CD4-positive, CD25-positive, alpha-beta regulatory T cell (primary cell): ENCODE data around the gene ATXN2L. TPM values are rescaled to one million over a fixed set of nuclear protein-coding genes. Genes with fewer than 3 reads are reported as not detected.

Experiments
- ATAC-seq, 2 donors: fragments of 150-1000 bp; cut with Tn5 transposase; one replicate each; pipeline ENCODE4 v1.10.0; 2021; ENCODE audit warnings: low read depth in 2 of 2, moderate number of reproducible peaks in 2 of 2, moderate library complexity in 1 of 2
- DNase-seq, 3 donors: peaks; one replicate each; pipeline versions ENCODE4 v3.0.0 to v3.0.0-alpha.2; 2012 to 2022; ENCODE audit warnings: mixed read lengths in 1 of 3
- H3K27ac ChIP-seq: one replicate; pipeline ENCODE4 v1.7.0; 2013; ENCODE audit warnings: mild to moderate bottlenecking, low read length; ENCODE audit not compliant: insufficient read depth, poor library complexity, severe bottlenecking
- H3K27me3 ChIP-seq: one replicate; pipeline ENCODE4 v1.7.0; 2013; ENCODE audit warnings: low read length; ENCODE audit not compliant: control insufficient read depth, insufficient read depth
- H3K36me3 ChIP-seq: one replicate; pipeline ENCODE4 v1.7.0; 2013; ENCODE audit warnings: mild to moderate bottlenecking, low read length, moderate library complexity; ENCODE audit not compliant: control insufficient read depth, insufficient read depth
- H3K4me1 ChIP-seq: 2 replicates; pipeline ENCODE4 v1.7.0; 2013; ENCODE audit warnings: mild to moderate bottlenecking, low read length; ENCODE audit not compliant: insufficient read depth, control insufficient read depth, poor library complexity, severe bottlenecking
- H3K4me3 ChIP-seq: one replicate; pipeline ENCODE4 v1.7.0; 2013; ENCODE audit warnings: low read depth, mild to moderate bottlenecking, low read length, moderate library complexity
- H3K9me3 ChIP-seq, 2 experiments: 1 replicate in 1 of 2; 2 replicates in 1 of 2; pipeline ENCODE4 v1.7.0; 2013; ENCODE audit warnings: low read length in 2 of 2, mild to moderate bottlenecking in 1 of 2, moderate library complexity in 1 of 2; ENCODE audit not compliant: control insufficient read depth in 2 of 2
- H3K27ac Mint-ChIP-seq, 3 donors: one replicate each; pipeline ENCODE4 v1.8.0; 2020 to 2022; ENCODE audit warnings: mild to moderate bottlenecking in 3 of 3, mixed read lengths in 3 of 3, moderate library complexity in 2 of 3
- H3K27me3 Mint-ChIP-seq: one replicate; pipeline ENCODE4 v1.8.0; 2022; ENCODE audit warnings: mild to moderate bottlenecking, mixed read lengths
- H3K36me3 Mint-ChIP-seq: one replicate; pipeline ENCODE4 v1.8.0; 2020; ENCODE audit warnings: mixed read lengths
- H3K4me1 Mint-ChIP-seq, 4 donors: one replicate each; pipeline ENCODE4 v1.8.0; 2020 to 2022; ENCODE audit warnings: mixed read lengths in 4 of 4, mild to moderate bottlenecking in 1 of 4
- H3K4me3 Mint-ChIP-seq, 4 donors: one replicate each; pipeline ENCODE4 v1.8.0; 2020 to 2022; ENCODE audit warnings: mild to moderate bottlenecking in 4 of 4, mixed read lengths in 4 of 4, moderate library complexity in 3 of 4
- H3K9me3 Mint-ChIP-seq, 7 donors: one replicate each; pipeline ENCODE4 v1.8.0; 2020 to 2022; ENCODE audit warnings: mixed read lengths in 7 of 7, mild to moderate bottlenecking in 3 of 7, moderate library complexity in 2 of 7
- polyA plus RNA-seq, 4 donors: library from polyadenylated mRNA; unstranded; fragments of 300-500 nt; fragmentation: Illumina TruSeq; gene quantifications; one replicate each; pipeline ENCODE4 v1.2.3, GENCODE V29; 2021
- total RNA-seq: library from RNA; stranded (reverse); gene quantifications from one replicate; pipeline ENCODE4 v1.2.3, GENCODE V29; 2022

The ATXN2L gene
- total and polyA plus RNA-seq, 5 donors from 2014 or later: 11.0 to 342 (median 12.1) TPM

- H3K4me1 Mint-ChIP-seq: peaks cover 4 to 46% (median 34%) of the 10 kb centered on the region in 4 donors
- peak overlapping the region; percentile 79 to 94 (median 91) for H3K27ac Mint-ChIP-seq
- H3K27ac ChIP-seq: peak overlapping the region; percentile 98
- peaks cover 15% of the 10 kb centered on the region for H3K27me3 Mint-ChIP-seq
- ATAC-seq (no peak), DNase-seq (peak in 1 of 3 donors; percentile 9)
- peaks cover 17% of the 10 kb centered on the region for H3K36me3 ChIP-seq
- no peaks in the 10 kb centered on the region for H3K27me3 ChIP-seq
- H3K4me1 ChIP-seq: peaks cover 28% of the 10 kb centered on the region
- H3K9me3 ChIP-seq: no peaks in the 10 kb centered on the region
- peak overlapping the region; percentile 73 for H3K4me3 ChIP-seq
- H3K36me3 Mint-ChIP-seq: peaks cover 22% of the 10 kb centered on the region
- H3K4me3 Mint-ChIP-seq: peak overlapping the region; percentile 77 to 98 (median 89)
- H3K9me3 Mint-ChIP-seq: no peaks in the 10 kb centered on the region
Observed at GRCh38 chr16:28821874-28822519, 802 bp upstream of the ATXN2L start.

- H3K36me3 ChIP-seq: peaks cover 30% of the 10 kb centered on the region
- peaks cover 15% of the 10 kb centered on the region for H3K27me3 Mint-ChIP-seq
- H3K36me3 Mint-ChIP-seq: peaks cover 29% of the 10 kb centered on the region
- no peaks in the 10 kb centered on the region for H3K9me3 ChIP-seq
- peaks cover 28% of the 10 kb centered on the region for H3K4me1 ChIP-seq
- H3K27me3 ChIP-seq: no peaks in the 10 kb centered on the region
- no peak overlapping the region for H3K4me3 ChIP-seq
- peak overlapping the region; percentile 74 to 100 (median 99) for H3K27ac Mint-ChIP-seq
- DNase-seq (peak in 1 of 3 donors; percentile 67), ATAC-seq (peak; percentile 2 to 3)
- H3K27ac ChIP-seq: peak overlapping the region; percentile 98
- H3K4me3 Mint-ChIP-seq: peak overlapping the region; percentile 98 to 100 (median 98)
- H3K9me3 Mint-ChIP-seq: no peaks in the 10 kb centered on the region
- peaks cover 4 to 53% (median 35%) of the 10 kb centered on the region in 4 donors for H3K4me1 Mint-ChIP-seq
Observed at GRCh38 chr16:28823291-28823872, 583 bp downstream of the ATXN2L start.

GRCh38 chr16:28823873-28824716 is 1.3 kb downstream of the ATXN2L start:
- H3K4me3 ChIP-seq: peak overlapping the region; percentile 91
- peaks cover 28% of the 10 kb centered on the region for H3K4me1 ChIP-seq
- peaks cover 33% of the 10 kb centered on the region for H3K36me3 Mint-ChIP-seq
- peaks cover 37% of the 10 kb centered on the region for H3K36me3 ChIP-seq
- peaks cover 4 to 53% (median 35%) of the 10 kb centered on the region in 4 donors for H3K4me1 Mint-ChIP-seq
- H3K27ac ChIP-seq: peak overlapping the region; percentile 98
- ATAC-seq (peak; percentile 69), DNase-seq (peak; percentile 94 to 97 (median 94))
- H3K27ac Mint-ChIP-seq: peak overlapping the region; percentile 97 to 100 (median 99)
- H3K27me3 Mint-ChIP-seq: peaks cover 15% of the 10 kb centered on the region
- no peaks in the 10 kb centered on the region for H3K9me3 Mint-ChIP-seq
- peak overlapping the region; percentile 98 to 100 (median 98) for H3K4me3 Mint-ChIP-seq
- H3K27me3 ChIP-seq: no peaks in the 10 kb centered on the region
- no peaks in the 10 kb centered on the region for H3K9me3 ChIP-seq

- Mint-ChIP-seq H3K4me3 (peak overlapping the region; percentile 98 to 100 (median 98)), H3K36me3 (peaks cover 38% of the 10 kb centered on the region), H3K27ac (peak overlapping the region; percentile 97 to 100 (median 99)), H3K4me1 (peaks cover 4 to 53% (median 35%) of the 10 kb centered on the region in 4 donors), H3K9me3 (no peaks in the 10 kb centered on the region), H3K27me3 (peaks cover 15% of the 10 kb centered on the region)
- peaks cover 28% of the 10 kb centered on the region for H3K4me1 ChIP-seq
- peak overlapping the region; percentile 91 for H3K4me3 ChIP-seq
- H3K27ac ChIP-seq: peak overlapping the region; percentile 98
- ATAC-seq (no peak), DNase-seq (no peak)
- H3K27me3 ChIP-seq: no peaks in the 10 kb centered on the region
- peaks cover 43% of the 10 kb centered on the region for H3K36me3 ChIP-seq
- no peaks in the 10 kb centered on the region for H3K9me3 ChIP-seq
Observed at GRCh38 chr16:28824717-28824973, 1.8 kb downstream of the ATXN2L start.

GRCh38 chr16:28826141-28826540 is 3.3 kb downstream of the ATXN2L start:
- Mint-ChIP-seq H3K4me1 (peaks cover under 1 to 51% (median 34%) of the 10 kb centered on the region in 4 donors), H3K9me3 (no peaks in the 10 kb centered on the region), H3K4me3 (peak overlapping the region; percentile 24 to 86 (median 77)), H3K36me3 (peaks cover 48% of the 10 kb centered on the region), H3K27ac (peak overlapping the region; percentile 52 to 99 (median 69)), H3K27me3 (peaks cover 15% of the 10 kb centered on the region)
- H3K9me3 ChIP-seq: no peaks in the 10 kb centered on the region
- peak overlapping the region; percentile 98 for H3K27ac ChIP-seq
- ATAC-seq (no peak), DNase-seq (no peak)
- no peaks in the 10 kb centered on the region for H3K27me3 ChIP-seq
- no peak overlapping the region for H3K4me3 ChIP-seq
- peaks cover 28% of the 10 kb centered on the region for H3K4me1 ChIP-seq
- peaks cover 58% of the 10 kb centered on the region for H3K36me3 ChIP-seq

- Histone ChIP-seq H3K27me3 (no peaks in the 10 kb centered on the region), H3K4me3 (no peak overlapping the region), H3K36me3 (peaks cover 94% of the 10 kb centered on the region), H3K27ac (no peak overlapping the region), H3K9me3 (no peaks in the 10 kb centered on the region), H3K4me1 (peaks cover 15% of the 10 kb centered on the region)
- H3K27ac Mint-ChIP-seq: no peak overlapping the region
- peaks cover 0 to 38% (median 21%) of the 10 kb centered on the region in 4 donors for H3K4me1 Mint-ChIP-seq
- no peak for DNase-seq
- ATAC-seq: no peak
- H3K27me3 Mint-ChIP-seq: peaks cover 1% of the 10 kb centered on the region
- H3K36me3 Mint-ChIP-seq: peaks cover 70% of the 10 kb centered on the region
- H3K4me3 Mint-ChIP-seq: no peak overlapping the region
- no peaks in the 10 kb centered on the region for H3K9me3 Mint-ChIP-seq
Observed at GRCh38 chr16:28829747-28830146, 6.9 kb downstream of the ATXN2L start.

GRCh38 chr16:28830531-28830930 is 7.7 kb downstream of the ATXN2L start:
- H3K27ac ChIP-seq: no peak overlapping the region
- Mint-ChIP-seq H3K4me3 (peak overlapping the region in 2 of 4 donors; percentile 12 to 15), H3K27me3 (no peaks in the 10 kb centered on the region), H3K36me3 (peaks cover 71% of the 10 kb centered on the region), H3K4me1 (peaks cover 0 to 31% (median 15%) of the 10 kb centered on the region in 4 donors), H3K9me3 (no peaks in the 10 kb centered on the region), H3K27ac (no peak overlapping the region)
- H3K27me3 ChIP-seq: no peaks in the 10 kb centered on the region
- no peaks in the 10 kb centered on the region for H3K9me3 ChIP-seq
- peaks cover 100% of the 10 kb centered on the region for H3K36me3 ChIP-seq
- H3K4me1 ChIP-seq: peaks cover 7% of the 10 kb centered on the region
- no peak for DNase-seq
- no peak overlapping the region for H3K4me3 ChIP-seq
- ATAC-seq: no peak
